NCI-H2081 (cell line): ENCODE measurements around the gene ATP8B1.

Source experiments
- DNase-seq, 2 experiments: peaks; one replicate each; lab custom pipeline; 2025; lab: John Stamatoyannopoulos, UW

ATP8B1 gene

DNA sequence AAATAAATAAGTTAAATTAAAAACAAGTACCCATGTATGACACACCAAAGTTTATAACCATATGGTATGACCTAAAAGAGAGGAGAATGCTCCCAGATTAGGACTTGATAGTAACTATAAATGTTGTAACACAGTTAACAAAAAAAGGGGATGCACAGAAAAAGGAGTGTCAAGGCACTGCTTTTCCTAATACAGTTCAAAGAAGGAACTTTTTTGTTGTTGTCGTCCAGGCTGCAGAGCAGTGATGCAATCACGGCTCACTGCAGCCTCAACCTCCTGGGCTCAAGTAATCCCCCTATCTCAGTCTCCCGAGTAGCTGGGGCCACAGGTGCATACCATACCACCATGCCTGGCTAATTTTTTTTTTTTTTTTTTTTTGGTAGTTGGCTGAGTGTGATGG lies 184.2 kb downstream of the ATP8B1 start:
- no peak for DNase-seq

DNA sequence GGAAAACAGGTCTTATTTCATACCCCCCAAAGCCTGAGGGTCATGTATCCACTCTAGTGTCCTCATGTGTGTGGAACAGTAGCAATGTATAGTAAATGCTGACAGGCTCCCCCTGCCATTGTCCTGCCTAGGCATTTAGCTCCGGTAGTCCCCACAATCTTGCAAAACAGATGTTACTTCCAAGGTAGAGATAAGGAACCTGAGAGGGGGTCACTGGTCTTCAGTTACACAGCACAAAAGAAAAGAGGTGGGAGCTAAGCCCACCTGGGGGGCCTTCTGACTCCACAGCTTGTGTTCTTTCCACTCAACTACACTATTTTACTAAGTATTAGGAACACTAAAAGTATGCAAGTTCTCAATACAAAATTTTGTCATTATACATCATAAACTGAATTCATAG lies 199.2 kb downstream of the ATP8B1 start:
- no peak for DNase-seq
